ENCODE measurements around the gene EFNA3.
A peak's percentile ranks its signal among the peaks of the same experiment; 100 is the strongest.

The EFNA3 gene

DNA sequence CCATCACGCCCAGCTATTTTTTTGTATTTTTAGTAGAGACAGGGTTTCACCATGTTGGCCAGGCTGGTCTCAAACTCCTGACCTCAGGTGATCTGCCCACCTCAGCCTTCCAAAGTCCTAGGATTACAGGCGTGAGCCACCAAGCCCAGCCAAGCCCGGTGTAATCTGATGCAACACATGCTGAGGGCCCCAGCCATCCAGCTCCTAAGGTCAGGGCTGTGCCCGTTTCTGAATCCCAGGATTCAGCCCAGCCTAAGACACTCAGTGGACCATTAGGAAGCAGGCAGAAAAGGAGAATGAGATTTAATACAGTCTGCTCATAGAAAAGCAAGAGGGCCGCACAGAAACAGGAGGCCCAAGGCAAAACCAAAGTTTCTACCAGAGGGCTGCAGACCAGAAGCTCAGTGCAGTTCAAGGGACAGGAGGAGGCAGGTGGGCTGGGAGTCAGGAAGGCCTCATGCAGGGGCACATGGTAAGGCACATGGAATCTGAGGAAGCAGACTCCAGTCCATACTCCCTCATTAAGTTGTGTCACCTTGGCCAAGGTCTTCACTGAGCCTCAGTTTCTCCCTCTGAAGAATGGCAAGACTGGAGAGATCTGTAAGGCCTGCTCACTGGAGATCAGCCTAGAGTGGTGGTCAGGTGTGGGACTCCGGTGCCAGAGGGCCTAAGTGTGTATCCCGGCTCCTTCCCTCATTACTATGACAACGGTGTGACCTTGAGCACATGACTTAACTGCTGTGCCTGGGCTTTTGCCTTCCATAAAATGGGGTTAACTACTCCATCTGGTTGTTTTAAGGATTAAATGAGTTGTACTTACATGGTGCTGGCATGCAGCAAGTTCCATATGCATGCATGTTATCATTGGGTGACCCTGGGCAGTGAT, 29.9 kb upstream of the EFNA3 start:
- no peak for DNase-seq (ENCODE audit: low read depth)

DNA sequence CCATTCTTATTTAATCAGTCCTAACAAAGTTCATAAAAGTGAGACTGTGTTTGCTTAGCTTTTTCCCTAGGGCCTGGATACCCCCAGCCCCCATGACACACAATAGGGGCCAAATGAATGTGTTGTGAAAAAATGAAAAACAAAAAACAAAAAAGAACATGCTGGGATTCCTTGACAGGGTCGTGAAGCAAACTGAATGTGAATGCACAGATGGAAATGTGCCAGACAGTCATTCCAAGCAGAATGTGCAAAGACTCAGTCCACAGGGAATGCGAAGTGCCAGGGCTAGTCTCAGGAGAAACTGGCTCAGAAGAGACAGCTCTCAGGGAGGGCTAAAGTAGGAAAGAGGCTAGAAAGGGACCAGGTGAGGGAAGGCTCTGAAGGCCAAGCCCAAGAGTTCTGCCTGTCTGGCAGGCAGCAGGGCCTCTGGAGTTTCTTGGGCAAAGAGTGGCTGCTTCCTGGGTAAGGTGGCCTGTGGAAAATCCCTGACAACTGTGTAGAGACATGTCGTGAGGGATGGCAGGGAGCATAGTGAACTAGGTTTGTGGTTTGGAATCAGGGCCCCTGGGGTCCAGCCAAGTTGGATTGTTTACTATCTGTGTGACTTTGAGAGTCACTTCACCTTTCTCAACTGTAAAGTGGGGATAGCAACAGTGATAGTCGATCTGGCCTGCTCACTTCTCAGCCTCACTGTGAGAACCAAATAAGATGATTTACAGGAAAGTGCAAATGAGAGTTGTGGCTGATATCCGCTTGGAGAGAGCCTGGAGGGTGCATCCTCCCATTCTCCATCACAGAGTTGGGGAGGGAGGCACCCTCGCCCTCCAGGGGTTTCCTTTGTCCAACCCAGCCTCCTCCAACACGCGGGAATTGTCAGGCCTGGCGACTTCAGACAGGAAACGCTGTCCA, 28.7 kb upstream of the EFNA3 start:
- DNase-seq (ENCODE audit: low read depth) = peak; percentile 69

DNA sequence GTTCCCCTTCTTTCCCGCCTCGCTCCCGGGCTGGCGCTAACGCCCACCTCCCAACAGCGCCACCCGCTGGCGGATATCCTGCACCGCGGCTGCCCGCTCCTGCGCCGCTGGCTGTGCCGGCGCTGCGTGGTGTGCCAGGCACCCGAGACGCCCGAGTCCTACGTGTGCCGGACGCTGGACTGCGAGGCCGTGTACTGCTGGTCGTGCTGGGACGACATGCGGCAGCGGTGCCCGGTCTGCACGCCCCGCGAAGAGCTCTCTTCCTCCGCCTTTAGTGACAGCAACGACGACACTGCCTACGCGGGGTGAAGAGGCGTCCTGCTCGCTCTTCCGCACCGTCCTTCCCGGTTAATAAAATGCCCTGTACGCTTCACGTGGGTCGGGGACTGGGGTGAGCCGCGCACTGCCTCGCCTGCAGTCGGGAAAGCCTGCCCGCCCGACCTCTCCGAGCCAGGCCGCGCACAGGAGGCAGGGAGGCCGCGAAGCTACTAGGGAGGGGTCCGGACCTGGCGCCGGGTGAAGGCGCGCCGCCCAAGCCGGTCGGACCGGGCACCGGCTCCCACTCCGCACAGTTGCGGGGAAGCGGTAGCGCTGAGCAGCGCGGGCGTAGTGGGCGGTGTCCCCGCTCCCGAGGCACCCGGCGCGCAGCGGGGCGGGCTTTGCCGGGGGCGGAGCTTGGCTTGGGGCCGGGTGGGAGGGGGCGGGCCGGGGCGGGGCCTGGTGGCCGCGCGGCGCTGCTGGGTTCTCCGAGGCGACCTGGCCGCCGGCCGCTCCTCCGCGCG, 27.9 kb upstream of the EFNA3 start, which contains the start of gene ADAM15:
Gene ADAM15, plus strand, starts transcription at position 757 of the 782 bp plus-strand sequence. CDS start 71 bp downstream, outside the sequence.
- peak; percentile 86 for DNase-seq (ENCODE audit: low read depth)

DNA sequence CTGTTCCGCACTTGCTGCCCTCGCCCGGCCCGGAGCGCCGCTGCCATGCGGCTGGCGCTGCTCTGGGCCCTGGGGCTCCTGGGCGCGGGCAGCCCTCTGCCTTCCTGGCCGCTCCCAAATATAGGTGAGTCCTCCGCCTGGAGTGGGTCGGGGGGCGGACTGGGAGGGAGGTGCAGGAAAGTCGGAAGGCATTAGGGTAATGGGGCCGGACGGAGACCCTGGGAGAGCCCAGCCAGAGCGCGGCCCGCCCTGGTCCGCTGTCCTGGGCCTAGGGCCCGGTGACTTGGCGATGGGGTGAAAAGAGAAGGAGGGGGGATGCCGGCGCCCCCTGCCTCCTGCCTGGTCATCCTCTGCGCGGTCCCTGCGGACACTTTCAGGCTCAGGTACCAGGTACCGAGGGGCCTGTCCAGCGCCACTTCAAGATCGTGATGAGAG, 27.3 kb upstream of the EFNA3 start:
- no peak for DNase-seq (ENCODE audit: low read depth)

DNA sequence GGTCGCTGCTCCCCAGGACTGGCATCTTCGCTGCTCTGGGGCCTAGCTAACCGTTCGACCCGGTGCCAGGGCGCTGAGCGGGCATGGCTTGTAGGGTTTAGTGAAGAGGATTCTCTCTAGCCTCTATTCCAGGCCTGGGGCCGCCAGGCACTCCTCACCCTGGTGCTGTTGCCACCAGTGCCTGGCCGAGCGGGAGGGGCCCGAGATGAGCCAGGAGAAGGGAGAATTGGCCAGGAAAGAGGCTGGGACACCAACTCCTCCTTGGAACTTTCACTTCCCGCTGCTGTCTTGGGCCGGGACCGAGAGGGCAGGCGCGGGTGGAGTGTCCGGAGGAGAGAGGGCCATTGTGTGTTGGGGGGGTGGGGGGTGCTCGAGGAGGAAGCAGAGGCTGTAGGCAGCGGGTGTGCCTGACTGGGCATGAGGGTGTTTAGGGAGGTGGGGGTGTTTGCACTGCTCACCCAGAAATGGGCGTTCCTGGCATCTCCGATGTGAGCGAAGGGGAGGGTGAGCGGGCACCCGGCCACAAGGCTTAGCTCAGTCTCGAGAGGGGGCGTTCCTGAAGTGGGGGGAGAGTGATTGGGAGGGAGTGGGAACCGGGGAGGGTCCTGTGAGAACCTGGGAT, 26.7 kb upstream of the EFNA3 start:
- peak; percentile 55 for DNase-seq (ENCODE audit: low read depth)

DNA sequence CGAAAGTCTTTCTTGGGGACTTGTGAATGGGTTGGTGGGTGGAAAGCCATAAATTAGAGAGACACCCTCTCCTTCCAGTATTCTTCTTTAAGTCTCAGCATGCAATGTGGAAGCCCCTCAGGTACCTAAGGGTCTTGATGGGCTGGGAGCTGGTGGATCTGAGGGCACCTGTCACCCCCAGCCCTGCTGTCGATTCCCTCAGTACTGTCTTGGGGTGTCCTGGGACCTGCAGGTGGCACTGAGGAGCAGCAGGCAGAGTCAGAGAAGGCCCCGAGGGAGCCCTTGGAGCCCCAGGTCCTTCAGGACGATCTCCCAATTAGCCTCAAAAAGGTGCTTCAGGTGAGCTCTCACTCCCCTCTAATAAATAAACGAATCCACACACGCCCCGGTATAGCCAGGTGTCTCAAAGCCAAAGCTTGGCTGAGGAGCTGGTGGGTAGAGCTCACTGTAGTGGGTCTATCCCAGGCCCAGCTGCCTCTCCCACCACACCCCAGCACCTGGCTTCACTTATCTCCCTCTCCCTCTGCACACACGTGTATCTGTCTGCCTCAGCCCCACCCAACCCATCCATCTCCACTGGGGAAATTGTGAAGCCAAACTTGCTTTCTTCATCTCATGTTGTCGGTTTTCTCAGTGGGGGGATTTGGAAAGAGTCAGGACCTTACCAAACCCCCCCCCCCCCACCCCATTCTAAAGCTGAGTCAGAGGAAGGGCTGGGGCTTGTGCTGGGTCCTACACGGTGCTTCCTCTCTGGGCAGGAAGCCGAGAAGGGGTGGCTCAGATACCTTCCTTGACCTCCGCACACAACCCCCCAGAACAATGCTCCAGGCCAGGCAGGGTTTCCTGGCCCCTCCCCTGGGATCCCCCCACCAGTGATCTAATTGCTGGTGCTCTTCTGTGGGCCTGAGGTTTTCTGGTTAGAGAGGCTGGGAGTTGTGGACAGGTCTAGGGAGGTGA, 25.9 kb upstream of the EFNA3 start:
- peak; percentile 47 for DNase-seq (ENCODE audit: low read depth)

DNA sequence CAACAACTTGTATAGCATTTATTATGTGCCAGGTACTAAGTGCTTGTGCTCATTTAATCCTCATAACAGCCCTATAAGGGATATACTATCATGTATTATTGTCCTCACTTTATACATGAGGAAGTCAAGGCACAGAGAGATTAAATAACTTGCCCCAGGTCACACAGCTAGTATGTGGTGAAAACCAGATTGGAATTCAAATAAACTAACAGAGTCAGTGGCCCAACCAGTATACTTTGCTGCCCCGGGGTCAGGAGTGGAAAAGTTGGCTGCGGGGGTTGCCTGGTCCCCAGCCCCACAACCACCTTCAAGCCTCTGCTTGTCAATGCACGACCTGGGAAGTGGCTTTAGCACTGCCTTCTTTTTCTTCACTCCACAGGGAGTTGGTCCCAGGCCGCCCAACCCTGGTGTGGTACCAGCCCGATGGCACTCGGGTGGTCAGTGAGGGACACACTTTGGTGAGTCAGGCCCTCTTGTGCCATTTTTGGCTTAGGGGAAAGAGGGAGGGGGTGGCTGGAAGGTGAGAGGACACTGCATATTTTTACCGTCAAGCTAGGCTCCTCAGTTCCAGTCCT, 25.0 kb upstream of the EFNA3 start:
- DNase-seq (ENCODE audit: low read depth) = no peak

DNA sequence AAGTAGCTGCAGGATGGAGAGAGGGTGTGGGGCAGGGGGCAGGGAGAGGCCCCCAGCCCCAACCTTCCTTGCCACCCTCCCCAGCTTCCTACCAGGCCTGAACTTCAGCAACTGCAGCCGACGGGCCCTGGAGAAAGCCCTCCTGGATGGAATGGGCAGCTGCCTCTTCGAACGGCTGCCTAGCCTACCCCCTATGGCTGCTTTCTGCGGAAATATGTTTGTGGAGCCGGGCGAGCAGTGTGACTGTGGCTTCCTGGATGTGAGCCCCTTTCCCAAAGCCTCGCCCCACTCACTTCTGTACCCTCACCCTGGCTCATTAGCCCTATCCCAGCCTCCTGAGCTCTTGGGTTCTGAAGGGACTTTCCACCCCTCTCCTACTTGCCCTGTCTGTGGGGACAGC, 21.5 kb upstream of the EFNA3 start:
- no peak for DNase-seq (ENCODE audit: low read depth)

DNA sequence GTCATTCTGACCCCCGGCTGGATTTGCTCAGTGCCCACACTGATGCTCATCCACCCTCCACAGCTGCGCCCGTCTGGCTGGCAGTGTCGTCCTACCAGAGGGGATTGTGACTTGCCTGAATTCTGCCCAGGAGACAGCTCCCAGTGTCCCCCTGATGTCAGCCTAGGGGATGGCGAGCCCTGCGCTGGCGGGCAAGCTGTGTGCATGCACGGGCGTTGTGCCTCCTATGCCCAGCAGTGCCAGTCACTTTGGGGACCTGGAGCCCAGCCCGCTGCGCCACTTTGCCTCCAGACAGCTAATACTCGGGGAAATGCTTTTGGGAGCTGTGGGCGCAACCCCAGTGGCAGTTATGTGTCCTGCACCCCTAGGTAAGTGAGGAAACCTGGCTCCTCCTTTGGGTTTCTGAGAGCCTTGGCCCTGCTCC, 20.8 kb upstream of the EFNA3 start:
- no peak for DNase-seq (ENCODE audit: low read depth)

DNA sequence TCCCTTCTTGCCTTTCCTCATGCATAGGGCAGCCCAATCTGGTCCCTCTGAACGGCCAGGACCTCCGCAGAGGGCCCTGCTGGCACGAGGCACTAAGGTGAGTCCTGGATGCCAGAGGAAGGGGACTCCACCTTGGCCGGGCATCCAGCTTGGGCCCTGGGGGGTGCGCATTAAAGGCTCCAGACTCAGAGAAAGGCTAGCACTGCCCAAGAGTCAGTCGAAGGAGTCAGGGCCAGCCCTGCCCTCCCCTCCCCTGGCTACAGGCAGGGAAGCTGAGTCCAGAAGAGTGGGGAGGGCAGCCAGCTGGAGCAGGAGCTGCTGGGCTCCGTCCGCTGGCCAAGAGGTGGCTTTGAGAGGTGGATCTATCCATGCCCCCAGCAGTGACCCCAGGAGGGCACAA, 17.9 kb upstream of the EFNA3 start:
- DNase-seq (ENCODE audit: low read depth) = no peak

DNA sequence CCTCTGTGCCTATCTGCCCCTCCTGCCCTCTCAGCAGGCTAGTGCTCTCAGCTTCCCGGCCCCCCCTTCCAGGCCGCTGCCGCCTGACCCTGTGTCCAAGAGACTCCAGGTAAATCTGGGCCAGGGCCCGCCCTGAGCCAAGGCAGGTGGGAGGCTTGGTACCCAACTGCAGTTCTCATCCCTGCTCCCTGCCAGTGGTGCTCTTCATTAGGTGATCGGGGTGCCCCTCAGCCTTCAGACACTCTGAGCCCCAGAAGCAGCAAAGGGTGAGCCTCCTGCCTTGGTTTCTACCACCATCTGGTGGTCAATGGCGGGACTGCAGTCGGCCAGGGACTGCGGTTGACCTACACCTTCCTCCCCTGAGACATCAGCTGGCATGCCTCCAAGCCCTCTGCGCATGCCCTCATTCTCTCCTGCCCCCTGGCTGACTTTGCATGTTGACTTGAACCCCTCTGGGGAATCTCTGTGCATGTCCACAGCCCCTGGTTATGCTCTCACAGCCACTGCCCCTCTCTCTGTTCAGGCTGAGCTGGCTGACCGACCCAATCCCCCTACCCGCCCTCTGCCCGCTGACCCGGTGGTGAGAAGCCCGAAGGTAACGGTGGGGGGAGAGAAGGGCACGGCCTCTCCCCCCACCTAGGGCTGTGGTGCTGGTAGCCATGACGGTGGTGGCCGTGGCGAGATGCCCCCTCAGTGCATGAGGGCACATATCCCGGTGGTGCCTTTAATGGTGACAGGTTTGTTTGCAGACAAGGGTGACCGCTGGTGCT, 17.1 kb upstream of the EFNA3 start:
- DNase-seq (ENCODE audit: low read depth) = peak; percentile 93

DNA sequence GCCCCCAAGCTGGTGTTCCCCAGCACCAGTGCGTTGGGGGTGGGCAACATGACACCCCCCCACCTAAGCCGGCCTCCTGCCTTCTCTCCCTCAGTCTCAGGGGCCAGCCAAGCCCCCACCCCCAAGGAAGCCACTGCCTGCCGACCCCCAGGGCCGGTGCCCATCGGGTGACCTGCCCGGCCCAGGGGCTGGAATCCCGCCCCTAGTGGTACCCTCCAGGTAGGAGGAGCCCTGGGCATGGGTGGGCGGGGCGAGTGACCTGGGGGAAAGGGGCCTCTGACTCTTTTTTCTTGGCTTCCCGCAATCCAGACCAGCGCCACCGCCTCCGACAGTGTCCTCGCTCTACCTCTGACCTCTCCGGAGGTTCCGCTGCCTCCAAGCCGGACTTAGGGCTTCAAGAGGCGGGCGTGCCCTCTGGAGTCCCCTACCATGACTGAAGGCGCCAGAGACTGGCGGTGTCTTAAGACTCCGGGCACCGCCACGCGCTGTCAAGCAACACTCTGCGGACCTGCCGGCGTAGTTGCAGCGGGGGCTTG, 16.4 kb upstream of the EFNA3 start:
- DNase-seq (ENCODE audit: low read depth) = no peak

DNA sequence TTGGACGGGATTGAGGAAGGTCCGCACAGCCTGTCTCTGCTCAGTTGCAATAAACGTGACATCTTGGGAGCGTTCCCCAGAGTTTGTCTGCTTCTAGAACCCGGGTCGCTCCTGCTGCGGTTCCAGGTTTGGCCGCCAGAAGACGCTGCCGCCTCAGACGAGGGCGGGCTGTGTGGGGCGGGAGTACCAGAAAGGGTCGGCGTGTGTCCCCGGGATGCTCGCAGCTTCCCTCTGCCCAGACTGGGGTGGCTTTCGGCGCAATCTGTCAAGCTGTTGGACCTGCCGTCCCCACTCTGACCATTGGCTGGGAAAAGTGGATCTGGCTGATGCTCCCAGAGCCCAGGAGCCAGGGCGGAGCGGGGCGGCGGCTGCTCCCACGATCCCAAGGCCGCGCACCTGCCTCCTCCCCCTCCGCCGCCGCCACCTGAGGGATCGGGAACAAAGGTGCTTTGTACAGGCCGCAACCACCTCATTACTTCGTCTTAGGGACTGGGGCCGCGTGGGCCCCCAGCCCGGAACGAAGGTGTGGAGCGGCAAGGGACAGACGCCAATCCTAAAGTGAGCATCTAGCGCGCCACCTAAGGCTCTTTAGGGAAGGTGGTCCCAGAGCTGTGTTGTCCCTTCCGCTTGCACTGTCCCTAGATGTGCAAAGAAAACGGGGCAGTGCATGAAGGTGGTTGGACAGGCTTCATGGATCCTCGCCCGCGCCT, 15.8 kb upstream of the EFNA3 start:
- DNase-seq (ENCODE audit: low read depth) = peak; percentile 65

DNA sequence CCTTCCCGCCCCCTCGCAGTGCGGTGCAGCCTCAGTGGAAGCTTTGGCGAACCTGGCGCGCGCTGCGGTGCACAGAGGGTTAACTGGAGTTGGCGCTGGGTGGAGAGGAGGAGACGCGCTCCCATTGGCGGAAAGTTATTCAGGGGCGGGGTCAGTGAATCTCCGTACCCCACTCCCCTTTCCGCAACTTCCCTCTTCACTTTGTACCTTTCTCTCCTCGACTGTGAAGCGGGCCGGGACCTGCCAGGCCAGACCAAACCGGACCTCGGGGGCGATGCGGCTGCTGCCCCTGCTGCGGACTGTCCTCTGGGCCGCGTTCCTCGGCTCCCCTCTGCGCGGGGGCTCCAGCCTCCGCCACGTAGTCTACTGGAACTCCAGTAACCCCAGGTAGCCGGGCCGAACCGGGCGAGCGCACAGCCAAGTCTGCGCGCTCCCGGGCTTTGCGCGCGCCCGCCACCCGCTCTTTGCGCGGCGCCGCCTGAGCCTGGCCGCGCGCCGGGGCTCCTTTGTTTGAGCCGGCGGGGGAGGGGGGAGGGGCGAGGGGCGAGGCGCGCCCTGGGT, 15.0 kb upstream of the EFNA3 start, which contains the start of gene EFNA4:
Gene EFNA4, plus strand, starts transcription at position 191 of the 561 bp plus-strand sequence. Its CDS starts 84 bp downstream, at position 275.
- DNase-seq (ENCODE audit: low read depth) = peak; percentile 87

DNA sequence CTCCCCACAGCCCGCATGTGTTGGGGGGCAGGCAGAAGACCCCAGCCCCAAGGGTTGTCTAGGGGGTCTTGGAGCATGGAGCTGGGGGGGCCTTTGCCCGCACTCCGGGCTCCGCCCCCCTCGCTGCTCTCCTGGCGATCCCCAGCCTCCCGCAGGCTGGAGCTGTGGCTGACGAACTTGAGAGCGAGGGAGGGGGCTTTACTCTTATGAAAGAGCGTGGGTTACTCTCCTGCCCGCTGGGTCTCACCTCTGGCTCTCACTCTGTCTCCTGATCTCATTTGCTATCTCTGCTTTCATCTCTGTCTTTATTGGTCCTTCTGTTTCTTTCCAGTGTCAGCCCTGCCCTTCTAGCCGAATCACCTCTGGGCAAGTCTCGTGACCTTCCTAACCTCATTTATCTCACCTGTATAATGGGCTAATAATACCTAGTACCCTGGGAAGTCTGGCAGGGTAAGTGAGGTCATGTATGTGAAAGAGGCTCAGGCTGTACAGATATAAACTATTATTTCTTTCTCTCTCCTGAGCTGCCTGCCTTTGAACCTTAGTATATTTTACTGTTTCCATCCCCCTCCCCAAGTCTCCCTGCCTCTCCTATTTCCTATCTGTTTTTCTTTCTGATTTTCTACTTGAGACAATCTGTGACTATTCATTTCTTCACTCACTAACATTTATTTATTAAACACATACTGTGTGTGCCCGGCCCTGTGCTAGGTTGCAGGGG, 14.4 kb upstream of the EFNA3 start:
- DNase-seq (ENCODE audit: low read depth) = peak; percentile 46

DNA sequence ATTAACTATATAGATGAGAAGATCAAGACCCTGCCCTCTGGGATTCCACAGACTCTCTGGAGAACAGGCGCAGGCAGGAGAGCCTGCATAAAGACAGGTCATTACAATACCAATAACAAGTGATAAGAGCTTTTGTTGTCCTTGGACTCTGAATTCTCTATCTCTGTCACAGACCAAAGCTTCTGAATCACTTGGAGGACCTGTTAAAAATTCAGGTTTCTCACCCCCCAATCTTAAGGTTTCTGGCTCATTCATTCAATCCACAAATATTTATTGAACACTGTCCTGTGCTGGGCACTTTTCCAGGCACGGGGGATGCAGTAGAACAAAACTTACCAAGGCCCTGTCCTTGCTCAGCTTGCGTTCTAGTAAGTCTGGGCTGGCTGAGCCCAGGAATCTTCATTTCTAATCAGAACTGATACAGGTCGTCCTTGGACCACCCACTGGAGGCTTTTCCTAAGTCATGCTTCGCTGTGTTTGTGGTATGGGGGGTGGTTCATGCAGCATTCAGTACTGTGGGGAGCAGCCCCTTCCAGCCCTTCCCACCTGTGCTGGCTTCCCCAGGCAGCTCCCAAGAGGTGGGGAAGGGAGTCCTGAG, 13.7 kb upstream of the EFNA3 start:
- no peak for DNase-seq (ENCODE audit: low read depth)

DNA sequence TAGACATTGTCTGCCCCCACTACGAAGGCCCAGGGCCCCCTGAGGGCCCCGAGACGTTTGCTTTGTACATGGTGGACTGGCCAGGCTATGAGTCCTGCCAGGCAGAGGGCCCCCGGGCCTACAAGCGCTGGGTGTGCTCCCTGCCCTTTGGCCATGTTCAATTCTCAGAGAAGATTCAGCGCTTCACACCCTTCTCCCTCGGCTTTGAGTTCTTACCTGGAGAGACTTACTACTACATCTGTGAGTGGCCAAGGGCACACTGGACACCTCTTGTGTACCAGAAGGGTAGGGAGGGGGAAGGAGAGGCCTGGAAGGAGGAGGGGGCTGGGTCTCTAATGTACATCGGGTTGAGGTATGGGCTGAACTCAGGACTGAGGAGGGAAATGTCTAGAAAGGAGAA, 11.9 kb upstream of the EFNA3 start:
- DNase-seq (ENCODE audit: low read depth) = no peak
